HepG2 (cell line): ENCODE results near the gene ANO9.

Source experiments
- IKZF4 ChIP-seq: sonication (generic); formaldehyde crosslinking; IDR thresholded peaks from 2 replicates; pipeline ENCODE4 v1.5.1; 2020; ENCODE audit warnings: borderline replicate concordance, mild to moderate bottlenecking, low read depth, missing genetic modification reagents; ENCODE audit errors: not compliant biosample characterization
- THAP7 ChIP-seq: sonication (generic); formaldehyde crosslinking; IDR thresholded peaks from 2 replicates; pipeline ENCODE4 v1.8.1; 2023; ENCODE audit warnings: mild to moderate bottlenecking, missing genetic modification reagents
- ZBTB7A ChIP-seq: sonication (generic); formaldehyde crosslinking; IDR thresholded peaks from 2 replicates; pipeline ENCODE4 v1.8.0; 2022; ENCODE audit warnings: mild to moderate bottlenecking, missing genetic modification reagents
- ZNF253 ChIP-seq: sonication (generic); formaldehyde crosslinking; IDR thresholded peaks from 2 replicates; pipeline ENCODE4 v1.8.0; 2022; ENCODE audit warnings: mild to moderate bottlenecking, missing genetic modification reagents, borderline replicate concordance
- ZNF773 ChIP-seq: sonication (generic); formaldehyde crosslinking; IDR thresholded peaks from 2 replicates; pipeline ENCODE4 v1.4.0; 2020; ENCODE audit warnings: missing genetic modification reagents, borderline replicate concordance
- TF ChIP-seq, protein P1 (sequence below): sonication (generic); formaldehyde crosslinking; IDR thresholded peaks from 2 replicates; pipeline ENCODE4 v1.5.0; 2020; ENCODE audit warnings: mild to moderate bottlenecking, missing genetic modification reagents, moderate library complexity

- TF ChIP-seq ZNF773 (CRISPR knock-in tag) = no peak
- TF ChIP-seq THAP7 (CRISPR knock-in tag) = no peak
- no peak for TF ChIP-seq ZNF253 (CRISPR knock-in tag)
- TF ChIP-seq IKZF4 = no peak
- TF ChIP-seq, protein P1, sequence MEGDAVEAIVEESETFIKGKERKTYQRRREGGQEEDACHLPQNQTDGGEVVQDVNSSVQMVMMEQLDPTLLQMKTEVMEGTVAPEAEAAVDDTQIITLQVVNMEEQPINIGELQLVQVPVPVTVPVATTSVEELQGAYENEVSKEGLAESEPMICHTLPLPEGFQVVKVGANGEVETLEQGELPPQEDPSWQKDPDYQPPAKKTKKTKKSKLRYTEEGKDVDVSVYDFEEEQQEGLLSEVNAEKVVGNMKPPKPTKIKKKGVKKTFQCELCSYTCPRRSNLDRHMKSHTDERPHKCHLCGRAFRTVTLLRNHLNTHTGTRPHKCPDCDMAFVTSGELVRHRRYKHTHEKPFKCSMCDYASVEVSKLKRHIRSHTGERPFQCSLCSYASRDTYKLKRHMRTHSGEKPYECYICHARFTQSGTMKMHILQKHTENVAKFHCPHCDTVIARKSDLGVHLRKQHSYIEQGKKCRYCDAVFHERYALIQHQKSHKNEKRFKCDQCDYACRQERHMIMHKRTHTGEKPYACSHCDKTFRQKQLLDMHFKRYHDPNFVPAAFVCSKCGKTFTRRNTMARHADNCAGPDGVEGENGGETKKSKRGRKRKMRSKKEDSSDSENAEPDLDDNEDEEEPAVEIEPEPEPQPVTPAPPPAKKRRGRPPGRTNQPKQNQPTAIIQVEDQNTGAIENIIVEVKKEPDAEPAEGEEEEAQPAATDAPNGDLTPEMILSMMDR (CRISPR knock-in tag) = no peak
- TF ChIP-seq ZBTB7A = no peak
These were observed 18.8 kb upstream of the ANO9 start for GRCh38 chr11:460331-461199.
